HG03066 (cell line): ENCODE results near the gene KCNQ1OT1.
A peak's percentile ranks its signal among the peaks of the same experiment; 100 is the strongest.

Experiments used
- ATAC-seq: cut with Tn5 transposase; IDR thresholded peaks from one replicate; pipeline ENCODE4 v1.9.1; 2021; ENCODE audit warnings: low read depth; ENCODE audit not compliant: unreplicated experiment

The KCNQ1OT1 gene

DNA sequence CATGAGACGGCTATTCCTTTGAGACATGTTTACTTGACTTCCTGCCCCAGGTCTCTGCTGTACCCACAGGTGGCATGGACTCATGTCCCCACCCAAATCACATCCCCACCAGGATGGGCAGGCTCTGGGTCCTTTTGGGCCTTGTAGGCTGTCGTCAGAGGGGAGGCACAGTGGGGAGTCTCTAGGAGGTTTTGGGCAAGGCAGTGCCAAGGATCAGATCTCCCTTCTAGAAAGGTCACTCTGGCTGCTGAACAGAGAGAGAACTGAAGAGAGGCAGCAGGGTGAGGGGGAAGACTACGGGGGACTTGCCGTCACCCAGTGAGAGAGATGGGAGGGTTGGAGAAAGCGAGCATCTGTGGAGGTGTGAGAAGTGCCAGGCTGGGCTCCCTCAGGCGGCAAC is 4.6 kb upstream of the KCNQ1OT1 start:
- no peak for ATAC-seq

DNA sequence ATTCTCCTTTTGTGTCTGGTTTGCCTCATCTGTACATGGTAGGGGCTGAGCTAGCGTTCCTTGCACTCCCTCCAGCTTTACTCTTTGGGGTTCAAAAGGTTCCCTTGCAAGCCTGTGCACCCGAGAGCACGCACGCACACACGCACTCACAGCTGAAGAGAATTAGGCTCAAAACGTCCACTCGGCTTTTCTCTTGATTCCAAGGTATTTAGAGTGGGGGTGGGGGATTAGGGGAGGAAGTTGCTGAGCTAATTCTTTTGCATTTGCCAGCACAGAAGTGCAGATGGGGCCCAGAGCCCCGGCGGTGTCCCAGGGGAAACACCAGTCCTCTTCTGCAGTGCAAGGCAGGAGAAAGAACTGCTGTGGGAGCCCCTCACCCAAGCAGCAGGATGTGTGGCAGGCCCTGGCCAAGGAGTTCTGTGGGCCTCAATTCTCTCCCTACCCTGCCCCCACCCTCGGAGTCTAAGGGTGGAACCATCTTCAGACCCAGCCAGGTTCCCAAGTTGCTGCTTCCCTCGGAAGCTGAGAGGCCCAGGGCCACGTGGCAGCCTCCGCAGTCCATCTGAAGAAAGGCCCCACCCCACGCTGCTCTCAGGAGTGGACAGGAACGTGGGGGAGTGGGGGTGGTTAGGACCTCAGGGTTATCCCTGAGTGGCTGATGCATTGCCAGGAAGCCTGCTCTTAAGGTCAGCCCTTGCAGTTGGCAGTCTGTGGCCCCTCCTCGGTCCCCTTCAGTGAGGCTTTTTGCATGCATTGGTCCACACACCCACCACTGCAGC is 3.8 kb upstream of the KCNQ1OT1 start:
- no peak for ATAC-seq

DNA sequence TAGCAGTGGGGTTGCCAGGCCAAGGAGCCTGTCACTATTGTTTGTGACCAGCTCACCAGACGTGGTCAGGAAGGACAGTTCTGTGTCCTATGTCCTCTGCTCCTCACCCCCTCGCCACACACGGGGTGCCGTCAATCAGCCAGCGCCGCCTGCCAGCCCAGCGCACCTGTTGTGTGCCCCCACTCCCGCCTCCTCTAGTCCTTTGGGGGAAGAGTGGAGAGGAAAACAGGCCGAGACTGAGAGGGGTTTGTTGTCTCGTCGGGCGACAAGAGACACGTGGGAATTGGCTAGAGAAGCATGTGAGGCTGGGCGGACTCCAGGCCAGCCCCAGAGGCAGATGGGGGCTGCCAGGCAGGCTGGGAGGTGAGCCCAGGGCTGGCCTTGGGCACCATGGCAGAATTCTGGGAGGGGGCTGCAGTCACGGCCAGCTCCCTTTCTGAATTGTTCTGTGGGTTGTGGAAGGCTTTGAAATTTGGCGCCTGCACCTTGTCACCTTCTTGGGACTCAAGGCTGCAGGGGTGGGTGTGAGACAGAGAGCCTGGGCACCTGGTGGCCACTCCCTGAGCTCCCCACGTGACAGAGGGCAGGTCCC is 3.1 kb upstream of the KCNQ1OT1 start:
- no peak for ATAC-seq

DNA sequence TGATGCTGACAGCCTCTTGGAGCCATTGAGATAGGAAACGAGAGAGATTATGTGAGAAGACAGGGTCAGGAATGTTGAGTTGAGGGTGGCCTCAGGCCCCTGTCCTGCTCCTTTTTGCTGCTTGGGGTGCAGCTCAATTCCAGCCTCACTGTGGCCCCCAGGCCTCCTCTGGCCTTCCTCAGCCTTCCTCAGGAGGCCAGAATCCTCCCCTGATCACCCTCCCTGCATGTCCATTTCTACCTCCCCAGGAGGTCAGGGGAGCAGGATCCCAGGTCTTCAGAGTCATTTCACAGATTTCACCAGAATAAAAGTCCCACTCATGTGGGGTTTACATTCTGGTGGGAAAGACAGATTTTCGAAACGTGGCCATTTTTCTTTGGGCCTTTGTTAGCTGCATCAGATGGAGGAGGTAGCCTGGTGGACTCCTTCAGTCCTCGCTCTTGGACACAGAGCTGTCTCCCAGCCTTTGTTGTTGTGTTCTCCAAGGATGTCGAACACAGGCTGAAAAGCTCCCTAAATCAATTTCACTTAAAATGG is 2.2 kb upstream of the KCNQ1OT1 start:
- ATAC-seq: no peak

DNA sequence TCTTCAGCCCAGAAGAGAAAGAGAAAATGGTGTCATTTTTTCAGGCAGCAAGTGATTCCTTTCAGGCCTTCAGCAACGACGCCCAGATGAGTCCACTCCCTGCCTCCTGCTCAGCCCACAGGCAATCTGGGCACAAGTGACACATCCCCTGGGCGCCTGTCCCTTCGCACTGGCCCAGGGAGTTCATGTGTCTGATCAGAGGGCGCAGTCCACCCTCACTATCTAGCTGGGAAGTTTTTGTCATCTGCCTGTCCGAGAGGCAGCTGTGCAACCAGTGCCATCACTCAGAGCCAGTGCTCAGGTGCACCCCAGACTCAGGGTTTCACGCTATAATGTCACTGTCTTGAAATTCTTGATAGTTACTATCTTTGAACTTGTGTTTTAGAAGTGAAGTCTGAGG is 1.4 kb upstream of the KCNQ1OT1 start:
- ATAC-seq: no peak

DNA sequence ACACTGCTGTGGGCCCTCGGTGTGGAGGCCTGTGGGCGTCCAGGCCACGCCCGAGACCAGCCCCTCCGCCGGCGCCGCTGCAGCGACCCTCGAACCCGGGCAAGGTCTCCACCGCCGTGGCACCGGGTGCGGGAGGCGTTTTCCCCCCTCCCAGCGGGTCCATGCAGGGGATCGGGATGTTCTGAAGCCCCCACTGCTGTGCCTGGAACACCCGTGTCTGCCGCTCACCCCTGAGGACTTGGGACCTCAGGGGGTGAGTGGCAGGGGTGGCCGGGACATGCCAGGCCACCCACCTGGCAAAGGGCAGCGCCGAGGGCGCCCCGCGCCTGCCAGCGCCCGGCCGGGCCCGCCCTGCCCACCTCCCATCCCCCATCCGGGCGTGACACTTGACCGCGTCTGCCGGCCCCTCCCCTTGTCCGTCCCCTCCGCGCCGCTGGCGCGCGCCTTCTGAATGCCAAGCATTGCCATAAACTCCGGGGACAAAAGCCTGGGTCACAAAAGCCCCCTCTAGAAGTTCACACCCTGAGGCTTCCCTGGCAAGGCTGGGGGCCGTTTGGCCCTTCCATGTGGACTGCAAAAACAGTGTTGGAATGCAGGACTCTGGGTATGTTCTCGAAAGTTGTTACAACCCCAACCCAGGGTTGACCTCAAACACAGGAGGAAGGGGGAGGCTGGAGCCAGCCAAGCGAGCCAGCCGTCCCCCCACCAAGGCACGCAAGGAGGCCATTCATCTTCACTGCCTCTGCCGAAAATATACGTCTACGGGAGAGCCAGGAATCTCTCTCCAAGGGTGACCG is 819 bp upstream of the KCNQ1OT1 start:
- ATAC-seq: peak; percentile 45

DNA sequence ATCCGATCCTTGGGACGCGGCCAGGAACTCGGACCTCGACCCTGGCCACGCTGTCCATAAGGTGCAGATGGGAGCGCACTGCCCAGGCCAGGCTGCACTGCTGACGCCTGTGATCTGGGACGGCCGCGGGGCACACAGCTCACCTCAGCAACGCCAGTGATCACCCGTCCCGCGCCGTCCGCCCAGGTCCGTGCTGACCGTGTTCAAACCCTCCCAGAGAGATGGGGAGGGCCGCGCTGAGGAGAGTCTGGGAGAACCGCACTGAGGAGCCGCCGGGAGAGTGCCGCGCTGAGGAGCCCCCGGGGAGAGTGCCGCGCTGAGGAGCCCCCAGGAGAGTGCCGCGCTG is 636 bp downstream of the KCNQ1OT1 start:
- ATAC-seq: no peak

DNA sequence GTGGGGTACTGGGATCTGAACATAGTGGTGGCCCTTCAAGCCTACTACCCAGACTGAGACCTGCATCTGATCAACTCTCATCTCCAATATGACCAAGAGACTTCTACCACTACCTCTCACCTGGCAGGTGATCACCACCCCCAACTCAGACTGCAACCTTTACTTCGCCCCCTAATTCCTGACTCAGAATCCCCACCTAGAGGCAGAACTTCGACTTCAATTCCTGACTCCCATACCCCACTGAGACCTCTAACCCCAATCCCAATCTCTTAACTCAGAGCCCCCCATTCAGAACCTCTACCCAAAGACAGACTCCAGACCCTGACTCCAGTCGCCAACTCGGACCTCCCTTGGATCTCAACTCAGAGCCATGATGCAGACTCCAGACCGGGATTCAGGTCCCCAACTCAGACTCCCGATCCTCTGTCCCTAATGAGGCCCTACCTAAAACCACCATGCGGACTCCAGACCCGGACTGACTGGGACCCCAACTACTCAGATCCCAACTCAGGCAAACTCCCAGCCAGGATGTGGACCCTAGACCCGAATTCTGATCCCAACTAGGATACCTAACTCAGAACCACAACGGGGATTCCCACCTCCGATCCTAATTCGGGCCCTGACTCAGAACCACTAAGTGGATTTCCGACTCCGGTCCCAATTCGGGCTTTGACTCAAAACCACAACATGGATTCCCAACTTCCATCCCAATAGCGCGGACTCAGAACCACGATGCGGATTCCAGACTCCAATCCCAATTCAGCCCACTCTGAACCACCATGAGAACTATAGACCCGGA is 1.2 kb downstream of the KCNQ1OT1 start:
- no peak for ATAC-seq

DNA sequence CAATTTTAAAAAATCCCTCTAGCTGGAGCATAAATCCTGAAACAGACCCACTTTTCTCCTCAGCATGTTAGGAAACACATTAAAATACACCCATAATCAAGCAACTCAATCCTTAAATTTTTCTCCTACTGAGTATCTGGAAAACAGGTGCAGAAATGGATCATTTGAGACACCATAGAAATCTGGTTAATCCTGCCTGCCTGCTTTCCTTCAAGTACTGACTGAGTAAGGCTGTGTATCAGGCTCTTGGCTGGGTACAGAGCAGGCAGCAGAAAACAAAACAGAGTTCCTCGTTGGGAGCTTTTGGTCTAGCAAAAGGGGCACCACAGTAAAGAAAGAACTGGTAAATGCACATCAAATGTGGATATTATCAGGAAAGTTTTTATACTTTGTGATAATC is 1.9 kb downstream of the KCNQ1OT1 start:
- ATAC-seq: no peak

DNA sequence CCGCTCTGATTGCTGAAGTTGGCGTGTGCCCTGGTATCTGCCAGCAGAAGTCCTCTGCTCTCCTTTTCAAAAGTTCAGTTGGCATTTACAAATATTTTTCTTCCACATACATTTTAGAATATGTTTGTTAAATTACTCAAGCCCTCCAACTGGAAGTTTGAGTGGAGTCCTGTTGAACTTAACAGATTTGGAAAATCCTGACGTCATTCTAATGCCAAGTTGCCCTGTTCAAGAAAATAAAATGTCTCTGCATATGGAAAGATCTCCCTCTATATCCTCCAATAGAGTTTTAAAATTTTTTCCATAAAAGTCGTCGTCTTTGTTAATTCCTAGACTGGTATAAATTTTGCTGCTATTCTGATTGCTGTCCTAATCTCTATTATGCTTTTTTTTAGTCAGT is 3.3 kb downstream of the KCNQ1OT1 start:
- no peak for ATAC-seq

DNA sequence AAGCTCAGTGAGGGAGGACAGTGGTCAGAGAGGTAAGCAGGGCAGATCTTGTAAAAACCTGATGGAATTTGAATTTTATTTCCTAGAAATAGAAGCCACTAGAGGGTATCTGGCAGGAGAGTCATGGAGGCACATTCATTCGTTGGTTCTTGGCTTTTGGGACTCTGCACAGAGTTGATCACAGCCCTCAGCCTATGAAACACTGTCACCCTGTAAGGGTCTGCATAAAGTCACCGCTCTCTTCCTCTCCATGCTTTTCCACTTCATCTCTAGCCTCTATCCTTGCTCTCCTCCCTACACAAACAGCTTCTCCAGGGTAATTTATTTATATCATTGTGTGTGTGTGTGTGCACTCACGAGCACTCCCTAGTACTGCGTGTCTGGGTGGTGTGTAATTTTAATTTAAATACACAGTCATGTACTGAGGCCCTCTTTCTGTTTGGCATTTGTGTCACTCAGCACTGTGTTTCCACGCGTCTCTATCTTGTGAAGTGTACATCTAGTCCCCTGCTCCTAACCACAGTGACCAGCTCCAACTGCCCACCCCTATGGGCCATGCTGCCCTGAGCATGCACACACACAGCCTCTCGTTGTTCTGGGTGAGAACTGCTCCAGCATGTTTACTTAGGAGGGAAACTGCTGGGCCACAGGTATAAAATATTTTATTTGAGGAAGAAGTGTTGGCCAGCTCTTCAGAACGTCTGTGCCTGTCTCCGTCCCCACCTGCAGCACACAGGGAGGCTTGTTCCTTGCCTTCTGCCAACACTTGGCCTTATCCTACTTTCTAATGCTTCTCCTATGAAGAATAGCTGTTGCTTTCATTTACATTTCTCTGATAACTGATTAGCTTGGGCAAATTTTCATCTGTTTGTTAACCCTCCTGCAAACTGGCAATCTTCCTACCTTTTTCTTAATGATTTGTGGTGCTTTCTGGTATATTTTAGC is 4.5 kb downstream of the KCNQ1OT1 start:
- no peak for ATAC-seq

DNA sequence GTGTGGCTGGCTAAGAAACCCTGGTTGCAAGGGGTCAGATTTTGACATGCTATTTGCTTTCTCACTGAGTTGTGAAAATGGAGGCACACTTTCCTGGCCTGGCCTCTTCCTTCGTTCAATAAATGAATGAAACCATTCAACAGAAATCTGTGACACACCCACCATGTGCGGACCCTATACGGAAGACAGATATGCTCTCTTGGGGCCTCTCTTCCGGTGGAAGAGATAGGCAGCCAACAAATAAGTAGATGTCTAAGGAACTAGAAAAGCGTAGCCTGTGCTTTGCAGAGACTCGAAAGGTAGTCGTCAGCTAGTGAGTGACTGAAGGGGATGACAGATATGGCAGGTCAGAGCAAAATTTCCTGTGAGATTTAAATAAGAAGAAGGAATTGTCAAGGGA is 5.3 kb downstream of the KCNQ1OT1 start:
- ATAC-seq: no peak

DNA sequence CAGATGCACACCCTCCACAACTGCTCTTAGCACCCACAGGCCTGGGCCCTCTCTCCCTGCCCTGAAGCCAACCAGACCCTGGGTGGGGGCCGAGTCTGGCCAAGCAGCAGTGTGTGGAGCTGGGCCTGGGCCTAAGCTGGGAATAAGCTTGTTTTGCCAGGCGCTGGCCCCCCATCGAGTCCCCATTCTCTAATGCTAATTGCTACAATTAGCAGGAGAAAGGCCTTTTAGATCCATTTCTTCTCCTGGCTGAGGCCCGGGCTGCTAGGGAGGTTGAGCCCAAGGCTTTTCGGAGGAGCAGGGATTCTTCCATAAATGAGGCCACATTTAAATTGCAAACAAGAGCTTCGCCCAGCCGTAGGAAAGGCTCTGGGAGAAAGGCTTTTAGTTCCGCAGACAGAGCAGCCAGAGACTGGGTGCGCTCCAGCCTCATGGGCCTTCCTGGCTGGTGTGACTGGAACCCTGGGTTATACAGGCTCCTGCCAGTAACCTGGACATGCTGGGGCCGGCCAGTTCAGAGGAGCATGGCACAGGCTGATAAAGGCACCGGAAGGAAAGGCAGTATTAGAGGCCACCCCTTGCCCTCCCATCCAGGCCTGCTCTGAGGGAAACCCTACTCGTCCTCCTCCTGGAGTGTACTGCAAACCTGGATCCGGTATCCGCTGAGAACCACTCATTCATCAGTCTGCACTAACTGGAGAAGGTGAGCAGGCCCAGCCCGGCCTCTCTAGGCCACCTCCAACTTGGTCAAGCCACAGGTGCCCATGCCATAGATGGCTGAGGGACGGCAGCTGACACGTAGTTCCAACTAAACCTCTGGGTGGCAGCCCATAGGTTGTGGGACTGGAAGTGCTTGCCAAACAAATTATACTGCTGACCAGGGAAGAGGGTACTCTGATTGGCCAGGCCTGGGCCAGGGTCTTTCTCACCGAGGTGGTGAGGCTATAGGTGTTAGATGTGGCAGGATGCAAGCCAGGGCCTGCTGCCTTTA is 6.2 kb downstream of the KCNQ1OT1 start:
- ATAC-seq: no peak

DNA sequence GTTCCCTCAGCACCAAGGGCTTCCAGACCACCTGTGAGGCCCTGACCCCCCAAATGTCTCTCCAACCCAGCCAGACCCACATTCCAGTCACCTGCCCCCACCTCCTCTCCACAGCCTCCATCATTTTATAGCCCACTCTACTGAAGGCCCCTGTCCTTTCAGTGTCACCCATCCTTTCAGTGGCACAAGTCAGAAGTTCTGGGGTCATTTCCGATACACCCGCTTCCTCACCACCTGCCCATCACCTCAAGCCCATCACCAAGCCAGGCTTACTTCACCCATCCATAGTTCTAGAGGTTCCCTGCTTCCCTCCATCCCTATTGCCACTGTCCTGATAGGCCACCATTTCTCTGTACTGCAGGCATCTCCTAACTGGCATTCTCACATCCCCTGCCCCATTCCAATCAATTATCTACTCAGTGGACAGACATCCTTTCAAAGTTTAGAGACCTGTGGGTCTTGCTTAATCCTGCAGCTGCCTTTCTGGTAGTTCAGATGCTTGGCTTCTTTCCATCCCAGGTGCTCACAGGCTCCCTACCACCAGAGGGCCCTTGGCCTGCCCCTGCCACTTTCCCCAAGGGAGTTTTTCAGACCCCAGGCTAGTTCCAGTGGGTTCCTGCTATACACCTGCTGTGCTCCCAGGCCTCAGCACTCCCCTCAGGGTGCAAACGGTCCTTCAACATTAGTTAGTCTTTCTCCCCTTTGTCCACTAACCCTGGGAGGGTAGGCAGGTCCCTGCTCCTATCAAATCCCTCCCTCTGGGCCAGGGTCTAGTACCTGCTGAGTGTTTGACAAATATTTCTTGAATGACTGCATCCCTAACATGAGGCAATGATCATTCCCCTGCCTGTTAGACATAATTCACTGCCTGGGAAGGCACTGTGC is 7.6 kb downstream of the KCNQ1OT1 start:
- no peak for ATAC-seq

DNA sequence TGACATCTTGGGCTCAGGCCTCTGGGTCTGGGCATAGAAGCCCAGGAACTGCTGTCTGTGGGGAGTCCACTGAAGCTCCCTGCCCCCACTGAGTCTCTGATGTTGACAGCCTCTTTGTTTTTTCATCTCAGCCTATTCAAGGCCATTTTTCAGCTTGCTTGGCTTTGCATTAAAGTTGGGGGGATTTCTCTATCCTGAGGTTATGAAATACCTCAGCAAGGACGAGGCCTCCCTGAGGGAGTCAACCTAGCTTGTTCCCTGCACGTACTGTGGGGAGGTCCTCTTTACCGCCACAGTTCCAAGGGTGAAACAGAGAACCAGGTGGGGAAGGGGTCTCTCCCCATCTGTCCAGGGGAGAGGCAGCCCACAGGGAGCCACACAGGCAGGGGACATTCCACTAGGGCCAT is 8.4 kb downstream of the KCNQ1OT1 start:
- ATAC-seq: no peak

DNA sequence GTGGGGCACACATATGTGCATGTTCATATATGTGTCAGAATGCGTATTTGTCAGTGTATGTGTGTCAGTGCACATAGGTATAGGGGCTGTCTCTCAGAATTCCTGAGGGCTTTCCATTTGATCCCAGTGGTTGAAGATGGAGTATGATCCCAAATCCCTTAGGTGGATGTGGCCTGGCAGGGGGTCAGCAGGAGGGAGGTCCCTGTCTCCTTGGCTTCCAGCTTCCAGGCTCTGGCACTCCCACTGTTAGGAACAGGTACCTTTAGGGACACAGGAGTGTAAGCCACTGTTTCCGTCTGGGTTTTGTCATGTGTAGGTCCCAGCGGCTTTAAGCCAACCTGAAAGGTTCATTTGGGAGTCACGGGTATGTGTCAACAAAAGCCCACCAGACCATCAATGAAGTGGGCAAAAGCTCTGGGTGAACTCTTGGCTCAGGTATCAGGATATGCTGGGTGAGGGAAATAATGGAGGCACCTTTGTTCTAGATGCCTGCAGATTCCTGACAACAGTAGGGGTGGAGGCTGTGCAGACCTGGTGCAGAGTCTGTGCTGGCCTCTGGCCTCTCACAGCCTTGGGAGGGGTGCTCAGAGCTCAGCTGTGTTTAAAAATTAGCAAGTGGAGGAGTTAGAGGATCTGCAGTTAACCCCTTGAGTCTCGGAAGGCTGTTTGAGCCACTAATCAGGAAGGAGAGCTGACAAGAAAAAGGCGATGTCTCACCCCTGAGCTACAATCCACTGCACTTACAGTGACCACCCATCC is 9.0 kb downstream of the KCNQ1OT1 start:
- ATAC-seq: no peak
